SK-N-SH (cell line): Measurements from ENCODE around the gene TTC3. TPM values are rescaled to one million over a fixed set of nuclear protein-coding genes. Genes with fewer than 3 reads are reported as not detected.

Experiments
- CTCF ChIA-PET: fragments of 300-600, 350-600 bp; formaldehyde crosslinking; extraction: SDS; loops from one replicate; lab custom pipeline; 2021; lab: Yijun Ruan, JAX
- POLR2A ChIA-PET: fragments of 350-600 bp; sonication (Branson Sonifier 250); formaldehyde crosslinking; extraction: SDS; loops from one replicate; lab custom pipeline; 2020; ENCODE audit warnings: antibody characterized with exemption, inconsistent platforms; lab: Yijun Ruan, JAX
- DNase-seq: peaks from one replicate; pipeline ENCODE4 v3.0.0; 2012
- H2AFZ ChIP-seq: fragments of 200-600 bp; sonication (generic); 2 replicates; pipeline ENCODE4 v1.8.1; 2016; ENCODE audit warnings: antibody characterized with exemption, mild to moderate bottlenecking, low read depth
- H3F3A ChIP-seq: fragments of 200-600 bp; sonication (generic); replicated peaks from 2 replicates; pipeline ENCODE3; 2016; ENCODE audit warnings: antibody characterized with exemption, mild to moderate bottlenecking; ENCODE audit not compliant: insufficient read depth
- H3K27ac ChIP-seq, 2 experiments: fragments of 200-500 bp in 1 of 2; fragments of 200-600 bp in 1 of 2; sonication (Bioruptor generic) in 1 of 2; sonication (generic), shearing (Covaris generic) in 1 of 2; 2 replicates each; pipeline versions ENCODE4 v1.5.1 to v1.6.1; 2014 to 2016; ENCODE audit warnings: low read depth in 2 of 2, inconsistent platforms in 1 of 2, low read length in 1 of 2, mild to moderate bottlenecking in 1 of 2, mixed read lengths in 1 of 2
- H3K27me3 ChIP-seq: fragments of 200-600 bp; sonication (generic), shearing (Covaris generic); 2 replicates; pipeline ENCODE4 v1.6.1; 2016; ENCODE audit warnings: mixed run types; ENCODE audit not compliant: insufficient read depth
- H3K36me3 ChIP-seq, 2 experiments: fragments of 200-500 bp in 1 of 2; fragments of 200-600 bp in 1 of 2; sonication (Bioruptor generic) in 1 of 2; sonication (generic) in 1 of 2; replicated peaks in 1 of 2; 2 replicates each; pipeline versions ENCODE3 to v1.5.1; 2014 to 2016; ENCODE audit warnings: low read length in 1 of 2, mild to moderate bottlenecking in 1 of 2; ENCODE audit not compliant: insufficient read depth in 2 of 2, control insufficient read depth in 1 of 2
- H3K4me1 ChIP-seq, 2 experiments: fragments of 200-500 bp in 1 of 2; fragments of 200-600 bp in 1 of 2; sonication (Bioruptor generic) in 1 of 2; sonication (generic), shearing (Covaris generic) in 1 of 2; 2 replicates each; pipeline versions ENCODE4 v1.5.1 to v1.6.1; 2014 to 2016; ENCODE audit warnings: low read depth in 1 of 2, low read length in 1 of 2, mixed run types in 1 of 2; ENCODE audit not compliant: insufficient read depth in 2 of 2, control insufficient read depth in 1 of 2
- H3K4me2 ChIP-seq: fragments of 200-600 bp; sonication (generic), shearing (Covaris generic); 2 replicates; pipeline ENCODE4 v1.6.1; 2017; ENCODE audit warnings: mixed run types
- H3K4me3 ChIP-seq, 2 experiments: fragments of 200-500 bp in 1 of 2; fragments of 200-600 bp in 1 of 2; sonication (Bioruptor generic) in 1 of 2; sonication (generic), shearing (Covaris generic) in 1 of 2; 2 replicates each; pipeline versions ENCODE4 v1.5.1 to v1.8.1; 2014 to 2016; ENCODE audit warnings: low read depth in 2 of 2, inconsistent platforms in 1 of 2, low read length in 1 of 2, mild to moderate bottlenecking in 1 of 2, mixed read lengths in 1 of 2, moderate library complexity in 1 of 2
- H3K79me2 ChIP-seq: fragments of 200-600 bp; sonication (generic); 2 replicates; pipeline ENCODE4 v1.8.1; 2017; ENCODE audit warnings: mild to moderate bottlenecking; ENCODE audit not compliant: insufficient read depth
- H3K9ac ChIP-seq: fragments of 200-600 bp; sonication (generic); 2 replicates; pipeline ENCODE4 v1.6.1; 2017; ENCODE audit warnings: mixed run types
- H3K9me2 ChIP-seq: fragments of 200-600 bp; sonication (generic); 2 replicates; pipeline ENCODE4 v1.6.1; 2017; ENCODE audit warnings: mixed run types
- H3K9me3 ChIP-seq: fragments of 200-600 bp; sonication (generic); 2 replicates; pipeline ENCODE4 v1.6.1; 2017; ENCODE audit warnings: mixed run types, mild to moderate bottlenecking, moderate library complexity
- H4K20me1 ChIP-seq: fragments of 200-600 bp; sonication (generic); 2 replicates; pipeline ENCODE4 v1.6.1; 2017; ENCODE audit warnings: mild to moderate bottlenecking, mixed run types; ENCODE audit not compliant: insufficient read depth
- CHD2 ChIP-seq: fragments of 150-350 bp; IDR thresholded peaks from 2 replicates; pipeline ENCODE4 v1.6.1; 2018; ENCODE audit warnings: low read length; ENCODE audit not compliant: partially characterized antibody
- ELF1 ChIP-seq: IDR thresholded peaks from 2 replicates; pipeline ENCODE4 v1.4.0; 2012
- EP300 ChIP-seq, 2 experiments: IDR thresholded peaks; 2 replicates each; pipeline versions ENCODE4 v1.4.0 to v1.6.1; 2012; ENCODE audit warnings: borderline replicate concordance in 1 of 2, low read depth in 1 of 2, low read length in 1 of 2
- FOSL2 ChIP-seq: IDR thresholded peaks from 2 replicates; pipeline ENCODE4 v1.4.0; 2012; ENCODE audit warnings: low read depth, mild to moderate bottlenecking, moderate library complexity, borderline replicate concordance
- IRF3 ChIP-seq: fragments of 150-350 bp; IDR thresholded peaks from 2 replicates; pipeline ENCODE4 v1.6.1; 2016; ENCODE audit warnings: mild to moderate bottlenecking, low read depth, low read length
- NFIC ChIP-seq: IDR thresholded peaks from 2 replicates; pipeline ENCODE4 v1.4.0; 2012; ENCODE audit warnings: borderline replicate concordance
- NRF1 ChIP-seq: IDR thresholded peaks from 2 replicates; pipeline ENCODE4 v1.6.1; 2012; ENCODE audit warnings: low read depth, mild to moderate bottlenecking, low read length
- RFX5 ChIP-seq: IDR thresholded peaks from 2 replicates; pipeline ENCODE4 v1.6.1; 2012; ENCODE audit warnings: mild to moderate bottlenecking, improper control_type of control experiment, low read length
- RXRA ChIP-seq: IDR thresholded peaks from 2 replicates; pipeline ENCODE4 v1.4.0; 2012; ENCODE audit warnings: low read depth, mild to moderate bottlenecking, borderline replicate concordance
- YY1 ChIP-seq: IDR thresholded peaks from 2 replicates; pipeline ENCODE4 v1.4.0; 2012; ENCODE audit warnings: low read depth, mild to moderate bottlenecking
- WGBS: methylation state at CpG from one replicate; pipeline ENCODE4 v1.1.6; 2017; ENCODE audit warnings: low lambda C conversion rate; 5-methylcytosine and 5-hydroxymethylcytosine counted together
- polyA plus RNA-seq, 3 experiments: library from polyadenylated mRNA; depleted of rRNA; stranded (reverse); fragments of >200 nt; gene quantifications; 2 replicates each; pipeline ENCODE4 v1.2.3, GENCODE V29; 2012
- TF ChIP-seq, protein P1 (sequence below): IDR thresholded peaks from 2 replicates; pipeline ENCODE4 v1.6.1; 2012; ENCODE audit warnings: mild to moderate bottlenecking, low read depth, low read length, moderate library complexity
- TF ChIP-seq, protein P2 (sequence below): IDR thresholded peaks from 2 replicates; pipeline ENCODE4 v1.4.0; 2012; ENCODE audit warnings: low read depth, borderline replicate concordance

Gene TTC3
- polyA plus RNA-seq, 1 of the 3 experiments (the other 2 are of a cell fraction) = 35.7 TPM

DNA sequence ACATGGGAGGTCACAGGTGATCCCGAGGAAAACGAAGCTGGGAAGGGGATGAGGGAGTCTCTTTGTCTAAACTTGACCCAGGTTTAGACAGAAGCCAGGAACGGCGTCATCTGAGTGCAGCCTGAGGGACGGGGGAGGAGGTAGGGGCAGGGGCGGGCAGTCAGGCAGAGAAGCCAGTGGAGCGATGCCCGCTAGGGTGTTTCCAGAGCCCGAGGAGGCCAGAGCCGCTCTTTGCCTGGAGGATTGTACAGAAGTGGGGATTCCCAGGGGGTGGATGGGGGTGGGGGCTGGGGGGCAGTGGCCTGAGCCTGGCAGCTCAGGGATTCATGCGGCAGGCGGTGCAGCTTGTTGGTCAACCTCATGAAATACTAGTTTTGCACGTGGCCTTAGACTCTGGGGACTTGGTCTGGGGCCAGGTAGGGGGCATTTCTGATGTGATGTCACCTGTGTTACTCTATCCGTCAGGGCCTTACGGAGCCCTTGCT lies 135.7 kb downstream of the TTC3 start:
- H3K9ac ChIP-seq = no peak overlapping the region
- POLR2A ChIA-PET = no interaction called here
- CTCF ChIA-PET = interaction anchor here (1.7 kb wide), 1 partner anchor 12 kb away, joined by 4 read pairs; no protein-coding TSS in a partner anchor
- DNase-seq = no peak
- no peaks in the 10 kb centered on the region for H4K20me1 ChIP-seq
- no peak overlapping the region for H2AFZ ChIP-seq
- no peaks in the 10 kb centered on the region for H3K9me2 ChIP-seq
- peak overlapping the region in 1 of 2 experiments; percentile 6; a peak in 1 of 4 replicates for H3K27ac ChIP-seq
- peaks cover 3 to 6% of the 10 kb centered on the region in 2 experiments for H3K36me3 ChIP-seq
- H3K4me1 ChIP-seq = peaks cover 0 to 20% of the 10 kb centered on the region in 2 experiments; a peak in 1 of 4 replicates
- no peaks in the 10 kb centered on the region for H3F3A ChIP-seq
- 95% methylated on average over 10 of the region's 15 CpGs for WGBS
- TF ChIP-seq RFX5 (no peak), ELF1 (no peak), NRF1 (no peak), NFIC (no peak), CHD2 (no peak), YY1 (no peak), RXRA (no peak), EP300 (IDR thresholded peaks at IDR 0.05; ENCODE audit: borderline replicate concordance in 1 of 2, low read depth in 1 of 2, low read length in 1 of 2) (no peak), FOSL2 (no peak), IRF3 (no peak)
- TF ChIP-seq, protein P1, sequence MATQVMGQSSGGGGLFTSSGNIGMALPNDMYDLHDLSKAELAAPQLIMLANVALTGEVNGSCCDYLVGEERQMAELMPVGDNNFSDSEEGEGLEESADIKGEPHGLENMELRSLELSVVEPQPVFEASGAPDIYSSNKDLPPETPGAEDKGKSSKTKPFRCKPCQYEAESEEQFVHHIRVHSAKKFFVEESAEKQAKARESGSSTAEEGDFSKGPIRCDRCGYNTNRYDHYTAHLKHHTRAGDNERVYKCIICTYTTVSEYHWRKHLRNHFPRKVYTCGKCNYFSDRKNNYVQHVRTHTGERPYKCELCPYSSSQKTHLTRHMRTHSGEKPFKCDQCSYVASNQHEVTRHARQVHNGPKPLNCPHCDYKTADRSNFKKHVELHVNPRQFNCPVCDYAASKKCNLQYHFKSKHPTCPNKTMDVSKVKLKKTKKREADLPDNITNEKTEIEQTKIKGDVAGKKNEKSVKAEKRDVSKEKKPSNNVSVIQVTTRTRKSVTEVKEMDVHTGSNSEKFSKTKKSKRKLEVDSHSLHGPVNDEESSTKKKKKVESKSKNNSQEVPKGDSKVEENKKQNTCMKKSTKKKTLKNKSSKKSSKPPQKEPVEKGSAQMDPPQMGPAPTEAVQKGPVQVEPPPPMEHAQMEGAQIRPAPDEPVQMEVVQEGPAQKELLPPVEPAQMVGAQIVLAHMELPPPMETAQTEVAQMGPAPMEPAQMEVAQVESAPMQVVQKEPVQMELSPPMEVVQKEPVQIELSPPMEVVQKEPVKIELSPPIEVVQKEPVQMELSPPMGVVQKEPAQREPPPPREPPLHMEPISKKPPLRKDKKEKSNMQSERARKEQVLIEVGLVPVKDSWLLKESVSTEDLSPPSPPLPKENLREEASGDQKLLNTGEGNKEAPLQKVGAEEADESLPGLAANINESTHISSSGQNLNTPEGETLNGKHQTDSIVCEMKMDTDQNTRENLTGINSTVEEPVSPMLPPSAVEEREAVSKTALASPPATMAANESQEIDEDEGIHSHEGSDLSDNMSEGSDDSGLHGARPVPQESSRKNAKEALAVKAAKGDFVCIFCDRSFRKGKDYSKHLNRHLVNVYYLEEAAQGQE = no peak
- TF ChIP-seq, protein P2, sequence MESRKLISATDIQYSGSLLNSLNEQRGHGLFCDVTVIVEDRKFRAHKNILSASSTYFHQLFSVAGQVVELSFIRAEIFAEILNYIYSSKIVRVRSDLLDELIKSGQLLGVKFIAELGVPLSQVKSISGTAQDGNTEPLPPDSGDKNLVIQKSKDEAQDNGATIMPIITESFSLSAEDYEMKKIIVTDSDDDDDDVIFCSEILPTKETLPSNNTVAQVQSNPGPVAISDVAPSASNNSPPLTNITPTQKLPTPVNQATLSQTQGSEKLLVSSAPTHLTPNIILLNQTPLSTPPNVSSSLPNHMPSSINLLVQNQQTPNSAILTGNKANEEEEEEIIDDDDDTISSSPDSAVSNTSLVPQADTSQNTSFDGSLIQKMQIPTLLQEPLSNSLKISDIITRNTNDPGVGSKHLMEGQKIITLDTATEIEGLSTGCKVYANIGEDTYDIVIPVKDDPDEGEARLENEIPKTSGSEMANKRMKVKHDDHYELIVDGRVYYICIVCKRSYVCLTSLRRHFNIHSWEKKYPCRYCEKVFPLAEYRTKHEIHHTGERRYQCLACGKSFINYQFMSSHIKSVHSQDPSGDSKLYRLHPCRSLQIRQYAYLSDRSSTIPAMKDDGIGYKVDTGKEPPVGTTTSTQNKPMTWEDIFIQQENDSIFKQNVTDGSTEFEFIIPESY = no peak
- no peaks in the 10 kb centered on the region for H3K9me3 ChIP-seq
- no peaks in the 10 kb centered on the region for H3K79me2 ChIP-seq
- no peak overlapping the region for H3K4me3 ChIP-seq
- H3K4me2 ChIP-seq = no peak overlapping the region
- no peaks in the 10 kb centered on the region for H3K27me3 ChIP-seq
